HEK293 (cell line): ENCODE data around the gene DEFB128.

Source experiments
- CTCF ChIA-PET: fragments of 350-600 bp; formaldehyde crosslinking; extraction: SDS; loops from one replicate; lab custom pipeline; 2021; ENCODE audit warnings: antibody characterized with exemption; lab: Yijun Ruan, JAX
- POLR2A ChIA-PET: fragments of 300-600 bp; formaldehyde crosslinking; extraction: SDS; loops from one replicate; lab custom pipeline; 2020; ENCODE audit warnings: antibody characterized with exemption, inconsistent platforms; lab: Yijun Ruan, JAX
- H3K27ac ChIP-seq: fragments of 200-500 bp; sonication (Bioruptor generic); 2 replicates; pipeline ENCODE4 v1.5.1; 2014; ENCODE audit warnings: low read depth, low read length, control low read depth, inconsistent platforms; ENCODE audit errors: extremely low read depth
- H3K36me3 ChIP-seq, 2 experiments: fragments of 200-500 bp in 1 of 2; sonication (Bioruptor generic) in 1 of 2; 1 replicate in 1 of 2; 2 replicates in 1 of 2; pipeline ENCODE4 v1.5.1; 2014 to 2017; ENCODE audit warnings: inconsistent platforms in 2 of 2, low read length in 2 of 2; ENCODE audit not compliant: control insufficient read depth in 2 of 2, insufficient read depth in 1 of 2
- H3K4me1 ChIP-seq: fragments of 200-500 bp; sonication (Bioruptor generic); 2 replicates; pipeline ENCODE4 v1.5.1; 2014; ENCODE audit warnings: mild to moderate bottlenecking, low read length, inconsistent platforms; ENCODE audit not compliant: control insufficient read depth, insufficient read depth
- H3K4me3 ChIP-seq: 2 replicates; pipeline ENCODE4 v1.5.1; 2011; ENCODE audit warnings: low read depth, mild to moderate bottlenecking, control low read depth, low read length, moderate library complexity
- H3K9me3 ChIP-seq: fragments of 200-500 bp; sonication (Bioruptor generic); 2 replicates; pipeline ENCODE4 v1.5.1; 2014; ENCODE audit warnings: low read depth, low read length, inconsistent platforms; ENCODE audit not compliant: control insufficient read depth, insufficient read depth
- BCL11A ChIP-seq: fragments of 450-650 bp; formaldehyde crosslinking; IDR thresholded peaks from 2 replicates; pipeline ENCODE4 v1.5.1; 2016; ENCODE audit warnings: low read depth, missing biosample characterization, missing genetic modification characterization
- GFI1B ChIP-seq: fragments of 450-650 bp; formaldehyde crosslinking; IDR thresholded peaks from 2 replicates; pipeline ENCODE4 v1.5.1; 2016; ENCODE audit warnings: missing biosample characterization, missing genetic modification characterization
- GLIS1 ChIP-seq: fragments of 450-650 bp; formaldehyde crosslinking; IDR thresholded peaks from 2 replicates; pipeline ENCODE4 v1.5.1; 2016; ENCODE audit warnings: missing biosample characterization, missing genetic modification characterization
- KLF10 ChIP-seq: fragments of 450-650 bp; IDR thresholded peaks from 2 replicates; pipeline ENCODE4 v1.5.1; 2018; ENCODE audit warnings: missing biosample characterization, mild to moderate bottlenecking, missing genetic modification characterization
- MEIS1 ChIP-seq: sonication (generic); formaldehyde crosslinking; IDR thresholded peaks from 2 replicates; pipeline ENCODE4 v1.8.1; 2022; ENCODE audit warnings: missing genetic modification reagents, mild to moderate bottlenecking, borderline replicate concordance
- SETDB1 ChIP-seq: IDR thresholded peaks from one replicate; pipeline ENCODE4 v1.6.1; 2017; ENCODE audit warnings: mild to moderate bottlenecking, low read length, moderate library complexity, mixed read lengths; ENCODE audit not compliant: insufficient read length
- TRIM28 ChIP-seq: IDR thresholded peaks from 2 replicates; pipeline ENCODE4 v1.6.1; 2011; ENCODE audit warnings: low read length, control low read depth, borderline replicate concordance
- YY2 ChIP-seq: fragments of 450-650 bp; formaldehyde crosslinking; IDR thresholded peaks from 2 replicates; pipeline ENCODE4 v1.5.1; 2016; ENCODE audit warnings: missing biosample characterization, missing genetic modification characterization
- ZBTB10 ChIP-seq: fragments of 450-650 bp; formaldehyde crosslinking; IDR thresholded peaks from 2 replicates; pipeline ENCODE4 v1.5.1; 2016; ENCODE audit warnings: missing biosample characterization, missing genetic modification characterization
- ZBTB48 ChIP-seq: fragments of 450-650 bp; formaldehyde crosslinking; IDR thresholded peaks from 2 replicates; pipeline ENCODE4 v1.5.1; 2016; ENCODE audit warnings: missing biosample characterization, missing genetic modification characterization
- ZBTB8A ChIP-seq: fragments of 450-650 bp; formaldehyde crosslinking; IDR thresholded peaks from 2 replicates; pipeline ENCODE4 v1.5.1; 2016; ENCODE audit warnings: missing biosample characterization, missing genetic modification characterization
- ZNF132 ChIP-seq: fragments of 450-650 bp; formaldehyde crosslinking; IDR thresholded peaks from 2 replicates; pipeline ENCODE4 v1.5.1; 2017; ENCODE audit warnings: missing biosample characterization, missing genetic modification characterization, borderline replicate concordance
- ZNF138 ChIP-seq: fragments of 450-650 bp; formaldehyde crosslinking; IDR thresholded peaks from 2 replicates; pipeline ENCODE4 v1.5.1; 2016; ENCODE audit warnings: missing biosample characterization, missing genetic modification characterization, borderline replicate concordance
- ZNF155 ChIP-seq: fragments of 450-650 bp; formaldehyde crosslinking; IDR thresholded peaks from 2 replicates; pipeline ENCODE4 v1.5.1; 2016; ENCODE audit warnings: missing biosample characterization, missing genetic modification characterization
- ZNF175 ChIP-seq: fragments of 450-650 bp; formaldehyde crosslinking; IDR thresholded peaks from 2 replicates; pipeline ENCODE4 v1.5.1; 2016; ENCODE audit warnings: missing biosample characterization, missing genetic modification characterization
- ZNF211 ChIP-seq: fragments of 450-650 bp; formaldehyde crosslinking; IDR thresholded peaks from 2 replicates; pipeline ENCODE4 v1.5.1; 2016; ENCODE audit warnings: low read depth, missing biosample characterization, missing genetic modification characterization
- ZNF26 ChIP-seq: fragments of 450-650 bp; formaldehyde crosslinking; IDR thresholded peaks from 2 replicates; pipeline ENCODE4 v1.5.1; 2016; ENCODE audit warnings: missing biosample characterization, missing genetic modification characterization
- ZNF311 ChIP-seq: fragments of 450-650 bp; formaldehyde crosslinking; IDR thresholded peaks from 2 replicates; pipeline ENCODE4 v1.5.1; 2017; ENCODE audit warnings: missing biosample characterization, missing genetic modification characterization, borderline replicate concordance
- ZNF501 ChIP-seq: fragments of 450-650 bp; formaldehyde crosslinking; IDR thresholded peaks from 2 replicates; pipeline ENCODE4 v1.5.1; 2016; ENCODE audit warnings: missing biosample characterization, missing genetic modification characterization
- ZNF623 ChIP-seq: fragments of 450-650 bp; formaldehyde crosslinking; IDR thresholded peaks from 2 replicates; pipeline ENCODE4 v1.5.1; 2016; ENCODE audit warnings: missing biosample characterization, missing genetic modification characterization
- ZNF768 ChIP-seq: fragments of 450-650 bp; formaldehyde crosslinking; IDR thresholded peaks from 2 replicates; pipeline ENCODE4 v1.5.1; 2018; ENCODE audit warnings: missing biosample characterization, mild to moderate bottlenecking, missing genetic modification characterization
- ZNF791 ChIP-seq: fragments of 450-650 bp; formaldehyde crosslinking; IDR thresholded peaks from 2 replicates; pipeline ENCODE4 v1.5.1; 2016; ENCODE audit warnings: missing biosample characterization, missing genetic modification characterization
- ZNF843 ChIP-seq: fragments of 450-650 bp; formaldehyde crosslinking; IDR thresholded peaks from 2 replicates; pipeline ENCODE4 v1.5.1; 2016; ENCODE audit warnings: missing biosample characterization, missing genetic modification characterization

Gene DEFB128

GRCh38 chr20:157154-157553, 32.4 kb downstream of the DEFB128 start, which contains the start of gene DEFB127:
Gene DEFB127 (plus strand): TSS chr20:157454. CDS start chr20:157545, 91 bp downstream.
- Histone ChIP-seq H3K27ac (no peak within 1 kb of the TSS), H3K4me3 (no peak within 1 kb of the TSS)
- CTCF ChIA-PET, result interaction anchor here (0.6 kb wide), 1 partner anchor 68 kb away, joined by 3 read pairs; no protein-coding TSS in a partner anchor
- TF ChIP-seq ZNF768 (tag by site-specific recombination) (no peak), ZNF26 (tag by site-specific recombination) (no peak), ZNF138 (tag by site-specific recombination) (no peak), ZBTB8A (tag by site-specific recombination) (no peak), SETDB1 (no peak), ZNF132 (tag by site-specific recombination) (no peak), ZNF791 (tag by site-specific recombination) (no peak), GFI1B (tag by site-specific recombination) (no peak), ZNF175 (no peak), ZBTB48 (tag by site-specific recombination) (no peak), TRIM28 (no peak), BCL11A (tag by site-specific recombination) (no peak), ZNF211 (tag by site-specific recombination) (no peak), YY2 (no peak), ZNF623 (tag by site-specific recombination) (no peak), ZNF311 (no peak), GLIS1 (tag by site-specific recombination) (no peak), ZNF501 (tag by site-specific recombination) (no peak)
- TF ChIP-seq, all 188 proteins: peak for 0
- no peaks in the 10 kb centered on the region for H3K4me1 ChIP-seq
- H3K36me3 ChIP-seq, result no peaks in the 10 kb centered on the region
- POLR2A ChIA-PET, result no interaction called here
- H3K9me3 ChIP-seq, result no peaks in the 10 kb centered on the region

- TF ChIP-seq ZNF791 (tag by site-specific recombination) (no peak), ZNF155 (tag by site-specific recombination) (no peak), KLF10 (tag by site-specific recombination) (no peak), MEIS1 (no peak), ZNF843 (tag by site-specific recombination) (no peak), ZBTB10 (tag by site-specific recombination) (no peak)
- no peak overlapping the region for H3K4me3 ChIP-seq
- ChIA-PET CTCF (interaction anchor here (0.6 kb wide), 1 partner anchor 11 kb away, joined by 3 read pairs; no protein-coding TSS in a partner anchor), POLR2A (no interaction called here)
- H3K9me3 ChIP-seq, result no peaks in the 10 kb centered on the region
- H3K27ac ChIP-seq, result no peak overlapping the region
- no peaks in the 10 kb centered on the region for H3K36me3 ChIP-seq
- H3K4me1 ChIP-seq, result no peaks in the 10 kb centered on the region
These were observed 37.4 kb downstream of the DEFB128 start for GRCh38 chr20:152131-152530.
